ENCODE measurements around the gene ZAP70. TPM values are rescaled to one million over a fixed set of nuclear protein-coding genes. Genes with fewer than 3 reads are reported as not detected.

ZAP70 gene
- total RNA-seq: 1.4 TPM

DNA sequence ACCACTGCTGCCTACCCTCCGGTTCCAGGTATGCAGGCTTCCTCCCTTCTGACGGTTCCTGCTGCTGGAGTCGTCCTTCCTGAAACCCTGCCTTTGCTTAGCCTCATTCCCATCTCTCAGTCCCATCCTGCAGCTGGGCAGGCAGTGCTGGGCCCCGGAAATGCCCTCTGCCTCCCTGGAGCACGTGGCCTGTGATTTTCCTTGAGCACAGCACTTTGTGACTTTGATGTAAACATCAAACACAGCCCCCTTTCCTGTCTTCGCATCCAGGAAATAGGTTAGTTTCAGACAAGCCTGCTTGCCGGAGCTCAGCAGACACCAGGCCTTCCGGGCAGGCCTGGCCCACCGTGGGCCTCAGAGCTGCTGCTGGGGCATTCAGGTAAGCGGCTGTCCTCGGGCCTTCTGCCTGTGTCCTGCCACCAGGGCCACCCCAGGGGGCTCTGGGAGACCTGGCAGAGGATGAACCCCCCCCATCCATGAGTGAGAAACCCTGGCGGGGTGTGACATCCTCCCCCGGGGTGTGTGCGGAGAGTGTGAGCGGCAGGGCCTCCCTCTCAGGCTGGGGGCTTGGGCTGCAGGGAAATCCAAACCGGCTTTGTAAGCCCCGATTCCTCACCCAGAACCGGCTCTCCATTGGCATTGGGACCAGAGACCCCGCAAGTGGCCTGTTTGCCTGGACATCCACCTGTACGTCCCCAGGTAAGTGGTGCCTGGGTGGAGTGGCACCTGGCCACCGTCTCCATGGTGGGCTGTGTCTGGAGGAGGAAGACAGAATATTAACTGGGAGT lies at the start of gene ZAP70:
Gene ZAP70 (plus strand): TSS at position 281 of the 788 bp plus-strand sequence. CDS start 10,461 bp downstream, outside the sequence.

DNA sequence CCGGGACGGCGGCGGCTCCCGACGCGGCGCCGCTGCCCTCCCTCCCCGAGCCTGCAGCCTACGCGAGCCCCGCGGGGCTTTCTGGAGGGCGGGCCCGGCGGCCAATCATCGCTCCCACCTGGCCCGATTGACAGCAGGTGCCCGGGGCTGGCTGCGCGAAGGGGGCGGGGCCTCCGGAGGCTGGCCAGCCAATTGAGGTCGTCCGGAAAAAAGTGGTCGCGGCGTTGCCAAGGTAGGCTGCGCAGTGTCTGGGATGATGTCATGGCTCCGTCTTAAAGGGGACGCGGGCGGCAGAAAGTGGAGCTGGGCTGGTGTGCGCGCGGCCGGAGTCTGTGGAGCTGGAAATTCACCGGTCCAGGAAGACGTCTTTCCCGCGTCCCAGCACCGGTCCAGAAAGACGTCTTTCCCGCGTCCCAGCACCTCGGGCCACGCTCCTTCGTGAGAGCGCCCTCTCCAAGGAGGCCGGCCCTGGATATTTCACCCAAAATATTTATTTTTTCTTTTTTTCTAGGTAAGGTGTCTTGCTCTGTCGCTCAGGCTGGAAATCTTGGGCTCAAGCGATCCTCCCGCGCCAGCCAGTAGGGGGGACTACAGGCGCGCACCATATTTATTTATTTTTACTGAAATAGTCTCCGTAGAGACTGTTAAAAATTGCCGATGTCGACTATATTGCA lies 49.3 kb upstream of the ZAP70 start, which contains the start of gene ACTR1B:
Gene ACTR1B (minus strand): TSS at position 83 of the 674 bp plus-strand sequence. CDS start 154 bp downstream, outside the sequence.

DNA sequence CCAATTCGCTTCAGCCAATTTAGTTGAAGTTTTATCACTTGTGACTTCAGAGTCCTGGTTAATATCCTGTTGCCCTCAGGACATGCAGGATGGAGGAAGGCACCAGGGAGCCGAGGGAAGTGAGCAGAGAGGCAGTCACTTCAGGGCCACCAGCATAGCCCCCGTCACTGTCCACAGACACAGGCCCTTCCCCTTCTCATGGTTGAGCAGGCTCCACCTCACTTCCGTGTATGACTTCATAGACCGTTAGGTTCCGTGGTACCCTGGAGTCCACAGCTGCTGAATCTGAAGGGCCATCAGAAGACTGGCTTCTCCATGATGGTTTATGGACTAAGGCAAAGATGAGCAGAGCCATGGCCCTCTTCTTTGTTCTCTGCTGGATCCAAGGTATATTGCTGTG lies 43.9 kb upstream of the ZAP70 start, which contains the start of gene C2orf92:
Gene C2orf92 (plus strand): TSS at position 266 of the 400 bp plus-strand sequence. CDS start 76 bp downstream, at position 342.

Small RNA genes lying within 50 kb of the gene (small RNA-seq; reads per million reads assigned to genes)
- 0.15 reads per million for gene RNU4-8P

Other genes with a start within 250 kb of the ZAP70 start
- 297 TPM for gene ANKRD36B, start 123.7 kb upstream of the ZAP70 start, total RNA-seq
- gene COX5B, start 67.5 kb upstream of the ZAP70 start, total RNA-seq: 303 TPM
- gene ACTR1B, start 49.5 kb upstream of the ZAP70 start, total RNA-seq: 32.8 TPM
- gene C2orf92, start 43.9 kb upstream of the ZAP70 start, total RNA-seq: 8.1 TPM

Data from diencephalon (tissue), 1 donor.